SH-SY5Y (cell line): ENCODE data around the gene IL6ST.

Source experiments
- GATA2 ChIP-seq: IDR thresholded peaks from 2 replicates; pipeline ENCODE4 v1.6.1; 2011; ENCODE audit warnings: mild to moderate bottlenecking, low read depth, low read length
- GATA3 ChIP-seq: IDR thresholded peaks from 2 replicates; pipeline ENCODE4 v1.6.1; 2011; ENCODE audit warnings: low read depth, mild to moderate bottlenecking, low read length, moderate library complexity

DNA sequence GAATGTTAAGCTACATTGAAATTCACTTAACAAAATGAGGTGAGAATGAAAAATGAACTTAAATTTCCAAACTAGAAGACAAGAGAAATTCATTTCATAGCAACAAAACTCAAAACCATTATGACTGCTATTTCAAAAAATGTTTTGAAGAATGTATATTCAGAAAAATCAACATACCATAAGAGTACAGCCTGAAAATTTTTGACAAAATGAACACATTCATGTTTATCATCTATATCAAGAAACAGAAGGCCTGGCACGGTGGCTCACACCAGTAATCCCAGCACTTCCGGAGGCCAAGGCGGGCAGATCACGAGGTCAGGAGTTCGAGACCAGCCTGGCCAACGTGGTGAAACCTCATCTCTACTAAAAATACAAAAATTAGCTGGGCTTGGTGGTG, 4.2 kb upstream of the IL6ST start:
- no peak for TF ChIP-seq GATA2
- no peak for TF ChIP-seq GATA3
